ENCODE data around the gene ALDH9A1.

ALDH9A1 gene

GRCh38 chr1:165619647-165620151 is 78.7 kb downstream of the ALDH9A1 start:
- no peak overlapping the region for H3K4me3 ChIP-seq (ENCODE audit: low read depth, low read length)
- H3K79me1 ChIP-seq (ENCODE audit: low read length) = no peaks in the 10 kb centered on the region
- no peak for DNase-seq
- no peak overlapping the region for H4K12ac ChIP-seq (ENCODE audit: low read depth, low read length)
- H4K8ac ChIP-seq (ENCODE audit: low read depth, low read length) = no peak overlapping the region
- H2BK120ac ChIP-seq (ENCODE audit: insufficient read depth, low read length, poor library complexity) = no peak overlapping the region
- no peaks in the 10 kb centered on the region for H3K9me3 ChIP-seq (ENCODE audit: insufficient read depth, low read depth, low read length)
- no peak overlapping the region for H2BK12ac ChIP-seq (ENCODE audit: low read length)
- H4K91ac ChIP-seq (ENCODE audit: low read depth, low read length) = no peak overlapping the region
- no peaks in the 10 kb centered on the region for H3K27me3 ChIP-seq (ENCODE audit: insufficient read depth, low read length)
- H3K9ac ChIP-seq (ENCODE audit: low read length) = no peak overlapping the region
- H3K4me1 ChIP-seq (ENCODE audit: control insufficient read depth in 1 of 2, insufficient read depth in 2 of 2, low read length in 2 of 2) = no peaks in the 10 kb centered on the region
- no peak overlapping the region for H3K4me2 ChIP-seq (ENCODE audit: low read length)
- no peak overlapping the region for H2BK5ac ChIP-seq (ENCODE audit: low read depth, low read length, poor library complexity)
- H2AFZ ChIP-seq (ENCODE audit: insufficient read depth, low read length, poor library complexity) = no peak overlapping the region
- H3K18ac ChIP-seq (ENCODE audit: low read length) = no peak overlapping the region
- H3K27ac ChIP-seq (ENCODE audit: low read depth, low read length) = no peak overlapping the region
- H3K23ac ChIP-seq (ENCODE audit: low read length) = no peak overlapping the region
- no peaks in the 10 kb centered on the region for H3K79me2 ChIP-seq (ENCODE audit: control insufficient read depth, insufficient read depth, low read length, poor library complexity)
- no peak overlapping the region for H2AK5ac ChIP-seq (ENCODE audit: low read length)
- no peaks in the 10 kb centered on the region for H3K36me3 ChIP-seq (ENCODE audit: control insufficient read depth in 1 of 2, insufficient read depth in 2 of 2, low read length in 2 of 2)
- no CpG with 5 or more reads among the region's 1 CpG for WGBS (ENCODE audit: extremely low coverage, insufficient coverage, insufficient read length)
- no peak overlapping the region for H3K4ac ChIP-seq (ENCODE audit: low read depth, low read length)
- H3K14ac ChIP-seq (ENCODE audit: low read length) = no peak overlapping the region

GRCh38 chr1:165616987-165617546 is 81.3 kb downstream of the ALDH9A1 start:
- H2AK5ac ChIP-seq (ENCODE audit: low read length) = no peak overlapping the region
- no peaks in the 10 kb centered on the region for H3K79me2 ChIP-seq (ENCODE audit: control insufficient read depth, insufficient read depth, low read length, poor library complexity)
- no peak overlapping the region for H4K8ac ChIP-seq (ENCODE audit: low read depth, low read length)
- H3K4me1 ChIP-seq (ENCODE audit: control insufficient read depth in 1 of 2, insufficient read depth in 2 of 2, low read length in 2 of 2) = no peaks in the 10 kb centered on the region
- H2AFZ ChIP-seq (ENCODE audit: insufficient read depth, low read length, poor library complexity) = no peak overlapping the region
- no peaks in the 10 kb centered on the region for H3K36me3 ChIP-seq (ENCODE audit: control insufficient read depth in 1 of 2, insufficient read depth in 2 of 2, low read length in 2 of 2)
- no peak overlapping the region for H2BK12ac ChIP-seq (ENCODE audit: low read length)
- no peak overlapping the region for H2BK5ac ChIP-seq (ENCODE audit: low read depth, low read length, poor library complexity)
- no peak overlapping the region for H4K91ac ChIP-seq (ENCODE audit: low read depth, low read length)
- H3K4ac ChIP-seq (ENCODE audit: low read depth, low read length) = no peak overlapping the region
- H3K14ac ChIP-seq (ENCODE audit: low read length) = no peak overlapping the region
- H3K9ac ChIP-seq (ENCODE audit: low read length) = no peak overlapping the region
- no peak overlapping the region for H2BK120ac ChIP-seq (ENCODE audit: insufficient read depth, low read length, poor library complexity)
- H3K18ac ChIP-seq (ENCODE audit: low read length) = no peak overlapping the region
- no peak overlapping the region for H3K27ac ChIP-seq (ENCODE audit: low read depth, low read length)
- H4K12ac ChIP-seq (ENCODE audit: low read depth, low read length) = no peak overlapping the region
- H3K23ac ChIP-seq (ENCODE audit: low read length) = no peak overlapping the region
- no CpG with 5 or more reads among the region's 8 CpGs for WGBS (ENCODE audit: extremely low coverage, insufficient coverage, insufficient read length)
- no peaks in the 10 kb centered on the region for H3K27me3 ChIP-seq (ENCODE audit: insufficient read depth, low read length)
- no peaks in the 10 kb centered on the region for H3K9me3 ChIP-seq (ENCODE audit: insufficient read depth, low read depth, low read length)
- DNase-seq = no peak
- H3K79me1 ChIP-seq (ENCODE audit: low read length) = no peaks in the 10 kb centered on the region
- no peak overlapping the region for H3K4me3 ChIP-seq (ENCODE audit: low read depth, low read length)
- H3K4me2 ChIP-seq (ENCODE audit: low read length) = no peak overlapping the region

- WGBS (ENCODE audit: extremely low coverage, insufficient coverage, insufficient read length) = no CpG with 5 or more reads among the region's 1 CpG
- Histone ChIP-seq H3K79me2 (ENCODE audit: control insufficient read depth, insufficient read depth, low read length, poor library complexity) (no peaks in the 10 kb centered on the region), H4K91ac (ENCODE audit: low read depth, low read length) (no peak overlapping the region), H2BK12ac (ENCODE audit: low read length) (no peak overlapping the region), H4K8ac (ENCODE audit: low read depth, low read length) (no peak overlapping the region), H3K9me3 (ENCODE audit: insufficient read depth, low read depth, low read length) (no peaks in the 10 kb centered on the region), H3K9ac (ENCODE audit: low read length) (no peak overlapping the region), H2BK5ac (ENCODE audit: low read depth, low read length, poor library complexity) (no peak overlapping the region), H2AK5ac (ENCODE audit: low read length) (no peak overlapping the region), H3K27me3 (ENCODE audit: insufficient read depth, low read length) (no peaks in the 10 kb centered on the region), H3K4ac (ENCODE audit: low read depth, low read length) (no peak overlapping the region), H3K18ac (ENCODE audit: low read length) (no peak overlapping the region), H2AFZ (ENCODE audit: insufficient read depth, low read length, poor library complexity) (no peak overlapping the region), H3K4me1 (ENCODE audit: control insufficient read depth in 1 of 2, insufficient read depth in 2 of 2, low read length in 2 of 2) (no peaks in the 10 kb centered on the region), H3K79me1 (ENCODE audit: low read length) (no peaks in the 10 kb centered on the region), H3K4me2 (ENCODE audit: low read length) (no peak overlapping the region), H3K4me3 (ENCODE audit: low read depth, low read length) (no peak overlapping the region), H3K27ac (ENCODE audit: low read depth, low read length) (no peak overlapping the region), H3K36me3 (ENCODE audit: control insufficient read depth in 1 of 2, insufficient read depth in 2 of 2, low read length in 2 of 2) (no peaks in the 10 kb centered on the region), H2BK120ac (ENCODE audit: insufficient read depth, low read length, poor library complexity) (no peak overlapping the region), H3K23ac (ENCODE audit: low read length) (no peak overlapping the region), H3K14ac (ENCODE audit: low read length) (no peak overlapping the region), H4K12ac (ENCODE audit: low read depth, low read length) (no peak overlapping the region)
- DNase-seq = no peak
These were observed 82.2 kb downstream of the ALDH9A1 start for GRCh38 chr1:165616054-165616612.

All from trophoblast cell (in vitro differentiated cells and primary cell).